ENCODE measurements around the gene MICAL1.

The MICAL1 gene

GRCh38 chr6:109490713-109491112, 35.1 kb upstream of the MICAL1 start:
- H2AFZ ChIP-seq (ENCODE audit: low read depth) = peak overlapping the region; percentile 75

GRCh38 chr6:109488001-109488400, 32.4 kb upstream of the MICAL1 start:
- no peaks in the 10 kb centered on the region for H4K20me1 ChIP-seq (ENCODE audit: insufficient read depth)
- H3K79me2 ChIP-seq (ENCODE audit: insufficient read depth, low read depth) = no peaks in the 10 kb centered on the region
- no peaks in the 10 kb centered on the region for H3K36me3 ChIP-seq (ENCODE audit: insufficient read depth)
- no peak overlapping the region for H3K9ac ChIP-seq
- H3K4me2 ChIP-seq = no peak overlapping the region
- no peak overlapping the region for H3K27ac ChIP-seq
- no peak overlapping the region for H3K4me3 ChIP-seq (IDR thresholded peaks at IDR 0.05; ENCODE audit: insufficient read depth, low read depth, low read length)
- no peaks in the 10 kb centered on the region for H3K27me3 ChIP-seq (ENCODE audit: insufficient read depth, low read depth)
- H3K4me1 ChIP-seq (ENCODE audit: low read depth, poor library complexity, severe bottlenecking) = peaks cover 34% of the 10 kb centered on the region
- no peak for TF ChIP-seq CTCF (conservative IDR thresholded peaks at IDR 0.05; ENCODE audit: low read depth, low read length)
- no peak overlapping the region for H2AFZ ChIP-seq (ENCODE audit: low read depth)

More at GRCh38 chr6:109490713-109491112, 35.1 kb upstream of the MICAL1 start:
- peak overlapping the region; percentile 46; the same call in 1 of the 2 replicates for H3K9ac ChIP-seq
- no peaks in the 10 kb centered on the region; the same call in 1 of the 2 replicates for H3K36me3 ChIP-seq (ENCODE audit: insufficient read depth)
- no peak for TF ChIP-seq CTCF (conservative IDR thresholded peaks at IDR 0.05; ENCODE audit: low read depth, low read length)
- no peak overlapping the region for H3K4me3 ChIP-seq (IDR thresholded peaks at IDR 0.05; ENCODE audit: insufficient read depth, low read depth, low read length)
- peak overlapping the region; percentile 74 for H3K4me2 ChIP-seq
- H4K20me1 ChIP-seq (ENCODE audit: insufficient read depth) = no peaks in the 10 kb centered on the region
- peaks cover 31% of the 10 kb centered on the region for H3K4me1 ChIP-seq (ENCODE audit: low read depth, poor library complexity, severe bottlenecking)
- H3K79me2 ChIP-seq (ENCODE audit: insufficient read depth, low read depth) = no peaks in the 10 kb centered on the region
- peak overlapping the region; percentile 82 for H3K27ac ChIP-seq
- no peaks in the 10 kb centered on the region for H3K27me3 ChIP-seq (ENCODE audit: insufficient read depth, low read depth)

- H3K4me1 ChIP-seq (ENCODE audit: low read depth, poor library complexity, severe bottlenecking) = peaks cover 29% of the 10 kb centered on the region
- TF ChIP-seq CTCF (conservative IDR thresholded peaks at IDR 0.05; ENCODE audit: low read depth, low read length) = no peak
Measured at GRCh38 chr6:109486068-109486467, 30.5 kb upstream of the MICAL1 start.

GRCh38 chr6:109485266-109485935, 29.8 kb upstream of the MICAL1 start:
- Histone ChIP-seq H3K36me3 (ENCODE audit: insufficient read depth) (no peaks in the 10 kb centered on the region), H3K9ac (no peak overlapping the region), H3K4me2 (no peak overlapping the region), H3K27ac (no peak overlapping the region), H3K79me2 (ENCODE audit: insufficient read depth, low read depth) (peaks cover 24% of the 10 kb centered on the region), H4K20me1 (ENCODE audit: insufficient read depth) (no peaks in the 10 kb centered on the region), H3K27me3 (ENCODE audit: insufficient read depth, low read depth) (no peaks in the 10 kb centered on the region), H2AFZ (ENCODE audit: low read depth) (no peak overlapping the region), H3K4me1 (ENCODE audit: low read depth, poor library complexity, severe bottlenecking) (peaks cover 29% of the 10 kb centered on the region), H3K4me3 (IDR thresholded peaks at IDR 0.05; ENCODE audit: insufficient read depth, low read depth, low read length) (no peak overlapping the region)
- no peak for TF ChIP-seq CTCF (conservative IDR thresholded peaks at IDR 0.05; ENCODE audit: low read depth, low read length)

More at GRCh38 chr6:109486068-109486467, 30.5 kb upstream of the MICAL1 start:
- H3K79me2 ChIP-seq (ENCODE audit: insufficient read depth, low read depth) = peaks cover 17% of the 10 kb centered on the region
- H4K20me1 ChIP-seq (ENCODE audit: insufficient read depth) = no peaks in the 10 kb centered on the region
- no peak overlapping the region for H3K27ac ChIP-seq
- no peak overlapping the region for H3K4me3 ChIP-seq (IDR thresholded peaks at IDR 0.05; ENCODE audit: insufficient read depth, low read depth, low read length)
- no peaks in the 10 kb centered on the region for H3K36me3 ChIP-seq (ENCODE audit: insufficient read depth)
- H2AFZ ChIP-seq (ENCODE audit: low read depth) = no peak overlapping the region
- H3K4me2 ChIP-seq = no peak overlapping the region
- no peaks in the 10 kb centered on the region for H3K27me3 ChIP-seq (ENCODE audit: insufficient read depth, low read depth)
- no peak overlapping the region for H3K9ac ChIP-seq
